IPS-18a (cell line): ENCODE measurements around the gene DTWD2.

Experiments
- H3K27ac ChIP-seq: one replicate; pipeline ENCODE4 v1.5.1; 2013; ENCODE audit warnings: low read length
- H3K27me3 ChIP-seq: one replicate; pipeline ENCODE4 v1.6.1; 2013; ENCODE audit warnings: mild to moderate bottlenecking, low read length; ENCODE audit not compliant: control insufficient read depth, insufficient read depth
- H3K36me3 ChIP-seq: one replicate; pipeline ENCODE4 v1.6.1; 2013; ENCODE audit warnings: low read depth, low read length; ENCODE audit not compliant: control insufficient read depth
- H3K4me1 ChIP-seq: one replicate; pipeline ENCODE4 v1.6.1; 2013; ENCODE audit warnings: low read depth, low read length; ENCODE audit not compliant: control insufficient read depth
- H3K4me3 ChIP-seq: one replicate; pipeline ENCODE4 v1.5.1; 2013; ENCODE audit warnings: low read length
- H3K9ac ChIP-seq: one replicate; pipeline ENCODE4 v1.6.1; 2013; ENCODE audit warnings: mild to moderate bottlenecking, low read length, moderate library complexity
- H3K9me3 ChIP-seq: one replicate; pipeline ENCODE4 v1.6.1; 2013; ENCODE audit warnings: low read depth, low read length; ENCODE audit not compliant: control insufficient read depth

DTWD2 gene, protein sequence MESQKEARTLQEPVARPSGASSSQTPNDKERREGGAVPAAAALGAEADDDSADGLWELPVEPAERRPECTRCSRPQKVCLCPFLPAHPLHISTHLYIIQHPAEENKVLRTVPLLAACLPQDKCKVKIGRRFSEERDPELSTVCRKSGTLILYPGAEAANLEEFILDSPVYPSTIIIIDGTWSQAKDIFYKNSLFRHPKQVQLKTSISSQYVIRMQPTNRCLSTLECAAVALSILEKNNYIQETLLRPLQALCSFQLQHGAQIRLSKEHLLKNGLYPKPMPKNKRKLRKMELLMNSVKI

DNA sequence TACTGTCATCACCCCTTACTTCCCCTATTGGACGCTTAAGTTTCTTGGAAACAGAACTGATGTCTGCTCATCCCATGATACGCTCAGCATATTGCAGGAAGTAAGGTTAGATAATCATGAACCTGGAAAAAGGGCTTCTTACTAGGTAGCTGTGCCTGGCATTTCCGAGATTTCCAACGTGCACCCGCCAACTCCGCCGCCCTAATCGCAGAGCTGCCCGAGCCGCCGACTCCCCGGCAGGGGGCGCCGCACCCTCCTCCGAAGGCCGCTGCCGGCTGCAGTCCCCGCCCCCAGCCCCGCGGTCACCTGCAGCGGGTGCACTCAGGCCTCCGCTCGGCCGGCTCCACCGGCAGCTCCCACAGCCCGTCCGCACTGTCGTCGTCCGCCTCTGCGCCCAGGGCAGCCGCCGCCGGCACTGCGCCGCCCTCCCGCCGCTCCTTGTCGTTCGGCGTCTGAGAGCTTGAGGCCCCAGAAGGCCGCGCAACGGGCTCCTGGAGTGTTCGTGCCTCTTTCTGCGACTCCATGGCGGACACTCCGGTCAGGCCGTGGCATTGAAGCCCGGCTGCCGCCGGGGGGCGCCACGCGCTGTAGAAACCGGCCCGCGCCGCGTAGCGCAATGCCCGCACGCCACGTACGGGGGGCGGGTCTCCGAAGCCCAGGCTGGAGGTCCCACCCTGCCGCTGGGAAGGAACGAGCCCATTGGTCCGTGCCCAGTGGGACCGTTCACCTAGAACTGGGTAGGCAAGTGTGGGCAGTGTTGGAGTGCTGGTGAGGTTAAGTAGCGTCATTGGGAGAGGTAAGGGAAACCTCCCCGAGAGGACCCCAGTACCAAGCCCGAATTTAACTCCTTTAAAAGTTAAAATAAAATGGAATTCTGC is at the start of gene DTWD2:
TSS of gene DTWD2 (minus strand) at position 560 of the 878 bp plus-strand sequence. CDS start at position 524, 36 bp downstream.
- H3K27ac ChIP-seq, result no peak within 1 kb of the TSS
- peaks cover 10% of the 10 kb centered on the region for H3K4me1 ChIP-seq
- H3K36me3 ChIP-seq, result no peaks in the 10 kb centered on the region
- H3K9ac ChIP-seq, result peak within 1 kb of the TSS; percentile 76
- H3K27me3 ChIP-seq, result no peaks in the 10 kb centered on the region
- peak within 1 kb of the TSS; percentile 64 for H3K4me3 ChIP-seq
- no peaks in the 10 kb centered on the region for H3K9me3 ChIP-seq

- Histone ChIP-seq H3K27me3 (no peaks in the 10 kb centered on the region), H3K27ac (no peak overlapping the region), H3K9ac (no peak overlapping the region), H3K4me3 (no peak overlapping the region), H3K4me1 (peaks cover 5% of the 10 kb centered on the region), H3K36me3 (no peaks in the 10 kb centered on the region), H3K9me3 (no peaks in the 10 kb centered on the region)
Measured at GRCh38 chr5:119037496-119038215, 49.3 kb upstream of the DTWD2 start.

DNA sequence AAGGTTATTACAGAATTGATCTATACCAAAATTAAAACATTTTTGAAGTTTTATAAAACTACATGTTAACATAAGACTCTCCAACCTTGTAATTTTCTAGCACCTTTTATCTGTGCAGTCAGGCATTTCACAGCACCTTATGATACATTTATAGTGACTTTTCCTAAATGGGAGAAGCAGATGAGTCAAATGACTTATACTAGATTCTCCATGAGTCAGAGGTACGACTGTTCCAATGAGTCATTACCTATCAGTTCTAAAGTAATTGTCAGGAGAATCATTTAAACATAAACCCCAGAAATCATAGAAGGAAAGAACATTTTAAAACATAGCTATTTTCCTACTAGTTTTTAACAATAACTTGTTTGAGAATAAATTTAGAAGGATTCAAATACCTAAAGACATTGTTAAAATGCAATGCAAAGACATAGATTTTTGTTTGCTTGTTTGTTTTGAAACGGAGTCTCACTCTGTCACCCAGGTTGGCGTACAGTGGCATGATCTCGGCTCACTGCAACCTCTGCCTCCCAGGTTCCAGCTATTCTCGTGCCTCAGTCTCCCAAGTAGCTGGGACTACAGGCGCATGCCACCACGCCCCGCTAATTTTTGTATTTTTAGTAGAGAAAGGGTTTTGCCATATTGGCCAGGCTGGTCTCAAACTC is 47.9 kb upstream of the DTWD2 start:
- Histone ChIP-seq H3K4me1 (peaks cover 12% of the 10 kb centered on the region), H3K27ac (no peak overlapping the region), H3K27me3 (no peaks in the 10 kb centered on the region), H3K4me3 (no peak overlapping the region), H3K36me3 (no peaks in the 10 kb centered on the region), H3K9ac (no peak overlapping the region), H3K9me3 (no peaks in the 10 kb centered on the region)

GRCh38 chr5:119033135-119033534 is 44.8 kb upstream of the DTWD2 start:
- H3K36me3 ChIP-seq, result no peaks in the 10 kb centered on the region
- H3K4me3 ChIP-seq, result no peak overlapping the region
- peaks cover 15% of the 10 kb centered on the region for H3K4me1 ChIP-seq
- no peak overlapping the region for H3K9ac ChIP-seq
- no peak overlapping the region for H3K27ac ChIP-seq
- no peaks in the 10 kb centered on the region for H3K9me3 ChIP-seq
- H3K27me3 ChIP-seq, result no peaks in the 10 kb centered on the region

DNA sequence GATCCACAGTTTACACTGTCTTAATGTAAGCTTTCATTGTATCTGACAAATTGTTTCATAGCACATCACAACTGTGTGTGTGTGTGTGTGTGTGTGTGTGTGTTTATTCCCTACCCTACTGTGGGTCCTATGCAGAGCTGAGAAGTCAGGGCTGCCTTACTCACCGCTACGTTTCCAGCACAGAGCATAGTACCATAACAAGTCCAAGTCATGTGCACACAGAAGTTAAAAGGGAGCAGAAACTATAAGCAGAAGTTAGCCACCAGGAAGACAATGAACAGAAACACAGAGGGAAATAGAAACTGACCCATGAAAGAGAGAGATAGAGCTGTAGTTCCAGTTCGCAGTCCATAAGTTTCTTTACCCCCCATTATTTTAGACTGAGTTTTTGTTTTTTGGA is 44.3 kb upstream of the DTWD2 start:
- Histone ChIP-seq H3K27me3 (no peaks in the 10 kb centered on the region), H3K36me3 (no peaks in the 10 kb centered on the region), H3K9me3 (no peaks in the 10 kb centered on the region), H3K9ac (no peak overlapping the region), H3K27ac (no peak overlapping the region), H3K4me1 (peaks cover 15% of the 10 kb centered on the region), H3K4me3 (no peak overlapping the region)

DNA sequence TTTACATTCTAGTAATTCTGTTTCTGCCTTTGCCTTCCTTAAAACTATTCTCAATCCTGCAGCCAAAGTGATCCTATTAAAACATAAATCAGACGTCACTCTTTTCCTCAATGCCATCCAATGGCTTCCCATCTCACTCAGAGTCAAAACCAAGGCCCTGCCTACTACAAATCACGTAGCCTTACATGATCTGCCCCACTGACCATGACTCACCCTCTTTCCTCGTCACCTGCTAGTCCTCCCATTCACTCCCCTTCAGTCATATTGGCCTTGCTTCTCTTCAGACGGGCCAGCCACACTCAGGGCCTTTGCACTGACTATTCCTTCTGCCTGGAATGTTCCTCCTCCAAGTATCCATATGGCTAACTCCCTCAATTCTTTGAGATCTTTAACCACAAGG is 43.6 kb upstream of the DTWD2 start:
- H3K9ac ChIP-seq, result no peak overlapping the region
- H3K27me3 ChIP-seq, result no peaks in the 10 kb centered on the region
- no peaks in the 10 kb centered on the region for H3K36me3 ChIP-seq
- no peaks in the 10 kb centered on the region for H3K9me3 ChIP-seq
- H3K4me3 ChIP-seq, result no peak overlapping the region
- H3K4me1 ChIP-seq, result peaks cover 15% of the 10 kb centered on the region
- H3K27ac ChIP-seq, result no peak overlapping the region

- Histone ChIP-seq H3K9ac (no peak overlapping the region), H3K9me3 (no peaks in the 10 kb centered on the region), H3K27me3 (no peaks in the 10 kb centered on the region), H3K27ac (no peak overlapping the region), H3K4me1 (peaks cover 15% of the 10 kb centered on the region), H3K4me3 (no peak overlapping the region), H3K36me3 (no peaks in the 10 kb centered on the region)
Measured at GRCh38 chr5:119031011-119031886, 42.9 kb upstream of the DTWD2 start.

GRCh38 chr5:119028575-119028974 is 40.2 kb upstream of the DTWD2 start:
- Histone ChIP-seq H3K4me3 (no peak overlapping the region), H3K27me3 (no peaks in the 10 kb centered on the region), H3K9ac (no peak overlapping the region), H3K9me3 (no peaks in the 10 kb centered on the region), H3K27ac (no peak overlapping the region), H3K36me3 (no peaks in the 10 kb centered on the region), H3K4me1 (peaks cover 15% of the 10 kb centered on the region)

- Histone ChIP-seq H3K4me1 (no peaks in the 10 kb centered on the region), H3K27me3 (no peaks in the 10 kb centered on the region), H3K9ac (no peak overlapping the region), H3K4me3 (no peak overlapping the region), H3K36me3 (no peaks in the 10 kb centered on the region), H3K9me3 (no peaks in the 10 kb centered on the region), H3K27ac (no peak overlapping the region)
Measured at GRCh38 chr5:119022773-119023172, 34.4 kb upstream of the DTWD2 start.

GRCh38 chr5:119022017-119022745 is 33.8 kb upstream of the DTWD2 start:
- Histone ChIP-seq H3K9ac (no peak overlapping the region), H3K9me3 (no peaks in the 10 kb centered on the region), H3K27me3 (no peaks in the 10 kb centered on the region), H3K4me3 (no peak overlapping the region), H3K27ac (no peak overlapping the region), H3K36me3 (no peaks in the 10 kb centered on the region), H3K4me1 (no peaks in the 10 kb centered on the region)
